ENCODE measurements around the gene KIAA0930.

Gene KIAA0930

GRCh38 chr22:45248832-45249561, 8.3 kb upstream of the KIAA0930 start:
- no peak for DNase-seq (ENCODE audit: low read depth)
- TF ChIP-seq CTCF (conservative IDR thresholded peaks at IDR 0.05; ENCODE audit: low read depth, low read length) = no peak
- H3K4me3 ChIP-seq (ENCODE audit: low read depth, low read length) = no peak overlapping the region

- H3K4me3 ChIP-seq (ENCODE audit: low read depth, low read length) = no peak overlapping the region
- no peak for TF ChIP-seq CTCF (conservative IDR thresholded peaks at IDR 0.05; ENCODE audit: low read depth, low read length)
- peak; percentile 88 for DNase-seq (ENCODE audit: low read depth)
Measured at GRCh38 chr22:45246060-45246985, 5.6 kb upstream of the KIAA0930 start.

GRCh38 chr22:45244916-45245315, 4.2 kb upstream of the KIAA0930 start:
- no peak for TF ChIP-seq CTCF (conservative IDR thresholded peaks at IDR 0.05; ENCODE audit: low read depth, low read length)
- no peak overlapping the region for H3K4me3 ChIP-seq (ENCODE audit: low read depth, low read length)
- no peak for DNase-seq (ENCODE audit: low read depth)

- peak; percentile 24 for TF ChIP-seq CTCF (conservative IDR thresholded peaks at IDR 0.05; ENCODE audit: low read depth, low read length)
- no peak overlapping the region for H3K4me3 ChIP-seq (ENCODE audit: low read depth, low read length)
- no peak for DNase-seq (ENCODE audit: low read depth)
Measured at GRCh38 chr22:45242778-45243191, 2.1 kb upstream of the KIAA0930 start.

- no peak for TF ChIP-seq CTCF (conservative IDR thresholded peaks at IDR 0.05; ENCODE audit: low read depth, low read length)
- H3K4me3 ChIP-seq (ENCODE audit: low read depth, low read length) = peak overlapping the region; percentile 64
- peak; percentile 28 for DNase-seq (ENCODE audit: low read depth)
Measured at GRCh38 chr22:45240104-45240809, 437 bp downstream of the KIAA0930 start.

GRCh38 chr22:45239681-45240051, 1.0 kb downstream of the KIAA0930 start:
- DNase-seq (ENCODE audit: low read depth) = no peak
- no peak for TF ChIP-seq CTCF (conservative IDR thresholded peaks at IDR 0.05; ENCODE audit: low read depth, low read length)
- peak overlapping the region; percentile 64 for H3K4me3 ChIP-seq (ENCODE audit: low read depth, low read length)

Measured in choroid plexus epithelial cell (primary cell).